HCT116 (cell line): ENCODE results near the gene LCN15. TPM values are rescaled to one million over a fixed set of nuclear protein-coding genes. Genes with fewer than 3 reads are reported as not detected.
"Not testable (repeated sequence)": the region's sequence is repeated elsewhere in the genome, so short reads cannot be mapped to it uniquely, and the experiment has no call there.

ENCODE experiments used
- ATAC-seq: fragments of 200-7000 bp; cut with Tn5 transposase; 2 replicates; pipeline ENCODE4 v1.9.1; 2020; ENCODE audit warnings: mild to moderate bottlenecking, moderate library complexity
- BruUV-seq: library from RNA; stranded (reverse); fragments of 400-500 nt; replicated peaks from 2 replicates; lab custom pipeline; 2021; lab: Mats Ljungman, UMichigan
- CTCF ChIA-PET: fragments of 300-600 bp; sonication (Branson Sonifier 250); formaldehyde crosslinking; loops from one replicate; lab custom pipeline; 2021; ENCODE audit warnings: antibody characterized with exemption; lab: Charles Lee
- POLR2A ChIA-PET: fragments of 300-600, 350-600 bp; sonication (Branson Sonifier 250); formaldehyde crosslinking; loops from one replicate; lab custom pipeline; 2021; ENCODE audit warnings: antibody characterized with exemption; lab: Charles Lee
- RAD21 ChIA-PET, 2 experiments: fragments of 300-600 bp; sonication (Branson Sonifier 250); formaldehyde crosslinking; loops; one replicate each; lab custom pipeline; 2023; ENCODE audit warnings: low total read pairs in 2 of 2; ENCODE audit not compliant: uncharacterized antibody in 2 of 2, unreplicated experiment in 2 of 2, low non-redundant PET in 1 of 2; lab: Charles Lee
- DNase-seq: peaks from one replicate; pipeline ENCODE4 v3.0.0-alpha.2; 2010; ENCODE audit warnings: low read depth, low spot score
- H2AFZ ChIP-seq: fragments of 200-600 bp; shearing (Covaris generic), sonication (generic); 2 replicates; pipeline ENCODE4 v1.6.1; 2017; ENCODE audit warnings: low read depth, mixed run types, mixed read lengths, antibody characterized with exemption, low read length; ENCODE audit not compliant: poor library complexity, severe bottlenecking
- H3K27ac ChIP-seq: 2 replicates; pipeline ENCODE4 v1.5.1; 2012; ENCODE audit warnings: low read depth, low read length
- H3K27me3 ChIP-seq: fragments of 200-600 bp; sonication (generic); 2 replicates; pipeline ENCODE4 v1.6.1; 2016; ENCODE audit warnings: mixed run types, low read length, mixed read lengths; ENCODE audit not compliant: insufficient read depth
- H3K36me3 ChIP-seq, 2 experiments: fragments of 200-500 bp in 1 of 2; fragments of 200-600 bp in 1 of 2; sonication (Bioruptor generic) in 1 of 2; sonication (generic) in 1 of 2; 2 replicates each; pipeline versions ENCODE4 v1.5.1 to v1.6.1; 2014 to 2016; ENCODE audit warnings: low read length in 2 of 2, inconsistent platforms in 1 of 2, mixed read lengths in 1 of 2, mixed run types in 1 of 2; ENCODE audit not compliant: insufficient read depth in 2 of 2, control insufficient read depth in 1 of 2
- H3K4me1 ChIP-seq, 2 experiments: fragments of 200-600 bp in 1 of 2; sonication (generic) in 1 of 2; 2 replicates each; pipeline versions ENCODE4 v1.5.1 to v1.6.1; 2012 to 2017; ENCODE audit warnings: low read length in 2 of 2, inconsistent platforms in 1 of 2, mild to moderate bottlenecking in 1 of 2, mixed read lengths in 1 of 2, mixed run types in 1 of 2, moderate library complexity in 1 of 2; ENCODE audit not compliant: insufficient read depth in 2 of 2, control insufficient read depth in 1 of 2
- H3K4me2 ChIP-seq: fragments of 200-600 bp; sonication (generic); 2 replicates; pipeline ENCODE4 v1.6.1; 2017; ENCODE audit warnings: mixed run types, low read length, mixed read lengths
- H3K4me3 ChIP-seq, 2 experiments: fragments of 200-600 bp in 1 of 2; sonication (generic) in 1 of 2; replicated peaks in 1 of 2; 2 replicates each; pipeline ENCODE4 v1.5.1; 2011 to 2016; ENCODE audit warnings: low read length in 2 of 2, control low read depth in 1 of 2, low read depth in 1 of 2, mild to moderate bottlenecking in 1 of 2, mixed read lengths in 1 of 2, mixed run types in 1 of 2
- H3K79me2 ChIP-seq: fragments of 200-600 bp; sonication (generic); 2 replicates; pipeline ENCODE4 v1.6.1; 2017; ENCODE audit warnings: mild to moderate bottlenecking, mixed run types, low read length, moderate library complexity, mixed read lengths; ENCODE audit not compliant: insufficient read depth
- H3K9ac ChIP-seq: fragments of 200-600 bp; sonication (generic); 2 replicates; pipeline ENCODE4 v1.6.1; 2016; ENCODE audit warnings: low read length, mixed read lengths
- H3K9me2 ChIP-seq: fragments of 200-600 bp; sonication (generic), shearing (Covaris generic); 2 replicates; pipeline ENCODE4 v1.6.1; 2017; ENCODE audit warnings: mixed run types, mild to moderate bottlenecking, moderate library complexity; ENCODE audit not compliant: insufficient read depth
- H3K9me3 ChIP-seq, 2 experiments: fragments of 200-500 bp in 1 of 2; fragments of 200-600 bp in 1 of 2; sonication (Bioruptor generic) in 1 of 2; sonication (generic) in 1 of 2; 2 replicates each; pipeline ENCODE4 v1.6.1; 2014 to 2017; ENCODE audit warnings: low read length in 2 of 2, mixed read lengths in 2 of 2, inconsistent platforms in 1 of 2, low read depth in 1 of 2, mild to moderate bottlenecking in 1 of 2, mixed run types in 1 of 2, moderate library complexity in 1 of 2; ENCODE audit not compliant: control insufficient read depth in 1 of 2, insufficient read depth in 1 of 2
- H4K20me1 ChIP-seq: fragments of 200-600 bp; sonication (generic), shearing (Covaris generic); 2 replicates; pipeline ENCODE4 v1.6.1; 2017; ENCODE audit warnings: mixed run types, mild to moderate bottlenecking, moderate library complexity; ENCODE audit not compliant: insufficient read depth
- CEBPB ChIP-seq: IDR thresholded peaks from 2 replicates; pipeline ENCODE4 v1.6.1; 2012; ENCODE audit warnings: low read depth
- CTCF ChIP-seq, 3 experiments: fragments of 200-600 bp in 1 of 3; sonication (generic) in 1 of 3; IDR thresholded peaks in 2 of 3; conservative IDR thresholded peaks in 1 of 3; 2 replicates each; pipeline ENCODE4 v1.5.1; 2012 to 2017; ENCODE audit warnings: low read depth in 2 of 3, low read length in 2 of 3, antibody characterized with exemption in 1 of 3, borderline replicate concordance in 1 of 3, control low read depth in 1 of 3, mild to moderate bottlenecking in 1 of 3, mixed read lengths in 1 of 3, mixed run types in 1 of 3, moderate library complexity in 1 of 3; ENCODE audit not compliant: insufficient read depth in 1 of 3
- ELF1 ChIP-seq: IDR thresholded peaks from 2 replicates; pipeline ENCODE4 v1.6.1; 2012; ENCODE audit warnings: low read depth, borderline replicate concordance
- JUND ChIP-seq: IDR thresholded peaks from 2 replicates; pipeline ENCODE4 v1.6.1; 2012
- SRF ChIP-seq: IDR thresholded peaks from 2 replicates; pipeline ENCODE4 v1.6.1; 2012; ENCODE audit warnings: low read depth
- ZFX ChIP-seq: fragments of 450-650 bp; IDR thresholded peaks from 2 replicates; pipeline ENCODE4 v1.6.1; 2017
- intact Hi-C: fragments of 100-400 bp; cut with micrococcal nuclease; formaldehyde crosslinking; loops from 2 replicates; pipeline ENCODE4 v1.10.0; 2022
- total RNA-seq: library from RNA; stranded (reverse); gene quantifications from one replicate; pipeline ENCODE4 v1.2.1, GENCODE V29; 2021; ENCODE audit not compliant: unreplicated experiment

The LCN15 gene
- total RNA-seq, 1 experiment from 2014 or later: 0.76 TPM

- TF ChIP-seq CEBPB (no peak), ZFX (no peak), ELF1 (no peak), SRF (no peak), JUND (no peak)
- TF ChIP-seq, all 23 proteins: peak for 0
These were observed 34.4 kb upstream of the LCN15 start (continued) for GRCh38 chr9:136798708-136799078.

- H3K9ac ChIP-seq, H4K20me1 ChIP-seq, ATAC-seq, H3K9me2 ChIP-seq, intact Hi-C loops, DNase-seq, H2AFZ ChIP-seq, H3K4me2 ChIP-seq, RAD21 ChIA-PET, CTCF ChIA-PET, H3K27ac ChIP-seq, H3K27me3 ChIP-seq, H3K4me3 ChIP-seq, H3K36me3 ChIP-seq, BruUV-seq, H3K9me3 ChIP-seq, POLR2A ChIA-PET: not testable (repeated sequence)
- peaks cover 23 to 43% of the 10 kb centered on the region in 2 experiments for H3K4me1 ChIP-seq
- peaks cover 12% of the 10 kb centered on the region; the same call in 1 of the 2 replicates for H3K79me2 ChIP-seq
These were observed 32.5 kb upstream of the LCN15 start for GRCh38 chr9:136796775-136797347.

GRCh38 chr9:136796238-136796774 lies 32.0 kb upstream of the LCN15 start, which contains the start of gene CCDC183:
Gene CCDC183, plus strand, starts transcription at chr9:136796338. Its CDS starts 60 bp downstream, at chr9:136796398.
- no TSS peak for BruUV-seq
- Histone ChIP-seq H3K36me3 (no peaks in the 10 kb centered on the region; a peak in 1 of 4 replicates), H3K9me2 (no peaks in the 10 kb centered on the region), H3K27ac (no peak within 1 kb of the TSS), H2AFZ (no peak within 1 kb of the TSS), H3K27me3 (no peaks in the 10 kb centered on the region), H3K9ac (no peak within 1 kb of the TSS), H4K20me1 (no peaks in the 10 kb centered on the region), H3K4me1 (peaks cover 17 to 43% of the 10 kb centered on the region in 2 experiments), H3K4me3 (no peak within 1 kb of the TSS), H3K79me2 (peaks cover 12% of the 10 kb centered on the region; the same call in 1 of the 2 replicates), H3K9me3 (no peaks in the 10 kb centered on the region), H3K4me2 (no peak within 1 kb of the TSS)
- RAD21 ChIA-PET: no interaction called here
- no peak for TF ChIP-seq CTCF (IDR thresholded peaks at IDR 0.05 in 2 of 3, conservative IDR thresholded peaks at IDR 0.05 in 1 of 3; ENCODE audit: borderline replicate concordance in 1 of 3, insufficient read depth in 1 of 3, low read depth in 2 of 3, low read length in 2 of 3)
- DNase-seq (no peak), ATAC-seq (no peak)
- intact Hi-C loops: no loop called here
- CTCF ChIA-PET: no interaction called here
- POLR2A ChIA-PET: no interaction called here
